ENCODE measurements around the gene CDK5RAP1.

Gene CDK5RAP1

DNA sequence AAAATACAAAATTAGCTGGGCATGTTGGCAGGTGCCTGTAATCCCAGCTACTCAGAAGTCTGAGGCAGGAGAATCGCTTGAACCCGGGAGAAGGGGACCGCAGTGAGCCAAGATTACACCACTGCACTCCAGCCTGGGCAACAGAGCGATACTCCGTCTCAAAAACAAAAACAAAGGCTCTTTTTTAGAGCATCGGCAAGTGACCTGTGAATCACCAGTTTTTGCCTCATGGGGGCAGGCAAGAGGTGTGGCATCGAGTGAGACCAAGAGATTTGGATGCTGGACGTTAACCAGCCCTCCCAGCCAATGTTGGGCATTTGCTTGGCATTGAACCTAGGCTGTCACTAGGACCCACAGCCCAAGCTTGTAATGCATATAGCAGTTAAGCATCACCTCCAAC, 14.6 kb upstream of the CDK5RAP1 start:
- TF ChIP-seq TSHZ2 (CRISPR knock-in tag; IDR thresholded peaks at IDR 0.05) (no peak), ZNF70 (CRISPR knock-in tag; IDR thresholded peaks at IDR 0.05) (no peak), ZNF8 (CRISPR knock-in tag; IDR thresholded peaks at IDR 0.05) (no peak), SNAI2 (CRISPR knock-in tag; IDR thresholded peaks at IDR 0.05) (no peak), CREB5 (CRISPR knock-in tag; IDR thresholded peaks at IDR 0.05; ENCODE audit: low read depth) (no peak), GLIS3 (CRISPR knock-in tag; IDR thresholded peaks at IDR 0.05) (no peak), BACH2 (CRISPR knock-in tag; IDR thresholded peaks at IDR 0.05; ENCODE audit: borderline replicate concordance) (no peak), ZFP30 (CRISPR knock-in tag; IDR thresholded peaks at IDR 0.05) (no peak), ESRRG (CRISPR knock-in tag; IDR thresholded peaks at IDR 0.05) (no peak), POU6F1 (CRISPR knock-in tag; IDR thresholded peaks at IDR 0.05; ENCODE audit: borderline replicate concordance, low read depth) (no peak), RARB (CRISPR knock-in tag; IDR thresholded peaks at IDR 0.05) (no peak), PPARA (CRISPR knock-in tag; IDR thresholded peaks at IDR 0.05; ENCODE audit: borderline replicate concordance) (no peak), ARNTL (CRISPR knock-in tag; IDR thresholded peaks at IDR 0.05; ENCODE audit: borderline replicate concordance, low read depth) (no peak), OSR1 (CRISPR knock-in tag; IDR thresholded peaks at IDR 0.05) (no peak), TCF4 (CRISPR knock-in tag; IDR thresholded peaks at IDR 0.05; ENCODE audit: borderline replicate concordance) (no peak), TOX (CRISPR knock-in tag; IDR thresholded peaks at IDR 0.05; ENCODE audit: borderline replicate concordance) (no peak)
- TF ChIP-seq, protein P1, sequence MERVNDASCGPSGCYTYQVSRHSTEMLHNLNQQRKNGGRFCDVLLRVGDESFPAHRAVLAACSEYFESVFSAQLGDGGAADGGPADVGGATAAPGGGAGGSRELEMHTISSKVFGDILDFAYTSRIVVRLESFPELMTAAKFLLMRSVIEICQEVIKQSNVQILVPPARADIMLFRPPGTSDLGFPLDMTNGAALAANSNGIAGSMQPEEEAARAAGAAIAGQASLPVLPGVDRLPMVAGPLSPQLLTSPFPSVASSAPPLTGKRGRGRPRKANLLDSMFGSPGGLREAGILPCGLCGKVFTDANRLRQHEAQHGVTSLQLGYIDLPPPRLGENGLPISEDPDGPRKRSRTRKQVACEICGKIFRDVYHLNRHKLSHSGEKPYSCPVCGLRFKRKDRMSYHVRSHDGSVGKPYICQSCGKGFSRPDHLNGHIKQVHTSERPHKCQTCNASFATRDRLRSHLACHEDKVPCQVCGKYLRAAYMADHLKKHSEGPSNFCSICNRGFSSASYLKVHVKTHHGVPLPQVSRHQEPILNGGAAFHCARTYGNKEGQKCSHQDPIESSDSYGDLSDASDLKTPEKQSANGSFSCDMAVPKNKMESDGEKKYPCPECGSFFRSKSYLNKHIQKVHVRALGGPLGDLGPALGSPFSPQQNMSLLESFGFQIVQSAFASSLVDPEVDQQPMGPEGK (CRISPR knock-in tag; IDR thresholded peaks at IDR 0.05; ENCODE audit: borderline replicate concordance) = no peak
- ATAC-seq = peak; percentile 73

GRCh38 chr20:33412484-33412838, 11.1 kb upstream of the CDK5RAP1 start:
- no peak for TF ChIP-seq ESRRG (CRISPR knock-in tag; IDR thresholded peaks at IDR 0.05)
- no peak for TF ChIP-seq OSR1 (CRISPR knock-in tag; IDR thresholded peaks at IDR 0.05)
- no peak for TF ChIP-seq RARB (CRISPR knock-in tag; IDR thresholded peaks at IDR 0.05)
- TF ChIP-seq CREB5 (CRISPR knock-in tag; IDR thresholded peaks at IDR 0.05; ENCODE audit: low read depth) = no peak
- TF ChIP-seq CSDC2 (CRISPR knock-in tag; IDR thresholded peaks at IDR 0.05) = no peak
- TF ChIP-seq ZNF565 (CRISPR knock-in tag; conservative IDR thresholded peaks at IDR 0.05; ENCODE audit: low read depth) = no peak
- TF ChIP-seq, protein P2, sequence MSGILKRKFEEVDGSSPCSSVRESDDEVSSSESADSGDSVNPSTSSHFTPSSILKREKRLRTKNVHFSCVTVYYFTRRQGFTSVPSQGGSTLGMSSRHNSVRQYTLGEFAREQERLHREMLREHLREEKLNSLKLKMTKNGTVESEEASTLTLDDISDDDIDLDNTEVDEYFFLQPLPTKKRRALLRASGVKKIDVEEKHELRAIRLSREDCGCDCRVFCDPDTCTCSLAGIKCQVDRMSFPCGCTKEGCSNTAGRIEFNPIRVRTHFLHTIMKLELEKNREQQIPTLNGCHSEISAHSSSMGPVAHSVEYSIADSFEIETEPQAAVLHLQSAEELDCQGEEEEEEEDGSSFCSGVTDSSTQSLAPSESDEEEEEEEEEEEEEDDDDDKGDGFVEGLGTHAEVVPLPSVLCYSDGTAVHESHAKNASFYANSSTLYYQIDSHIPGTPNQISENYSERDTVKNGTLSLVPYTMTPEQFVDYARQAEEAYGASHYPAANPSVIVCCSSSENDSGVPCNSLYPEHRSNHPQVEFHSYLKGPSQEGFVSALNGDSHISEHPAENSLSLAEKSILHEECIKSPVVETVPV (CRISPR knock-in tag; IDR thresholded peaks at IDR 0.05) = no peak
- TF ChIP-seq TOX (CRISPR knock-in tag; IDR thresholded peaks at IDR 0.05; ENCODE audit: borderline replicate concordance) = no peak
- TF ChIP-seq ZFP30 (CRISPR knock-in tag; IDR thresholded peaks at IDR 0.05) = no peak
- no peak for TF ChIP-seq PPARA (CRISPR knock-in tag; IDR thresholded peaks at IDR 0.05; ENCODE audit: borderline replicate concordance)
- TF ChIP-seq TSHZ2 (CRISPR knock-in tag; IDR thresholded peaks at IDR 0.05) = no peak
- TF ChIP-seq ZC3H10 (CRISPR knock-in tag; IDR thresholded peaks at IDR 0.05) = no peak
- no peak for TF ChIP-seq ARNTL (CRISPR knock-in tag; IDR thresholded peaks at IDR 0.05; ENCODE audit: borderline replicate concordance, low read depth)
- TF ChIP-seq POU6F1 (CRISPR knock-in tag; IDR thresholded peaks at IDR 0.05; ENCODE audit: borderline replicate concordance, low read depth) = no peak
- no peak for TF ChIP-seq SNAI2 (CRISPR knock-in tag; IDR thresholded peaks at IDR 0.05)
- TF ChIP-seq GLIS3 (CRISPR knock-in tag; IDR thresholded peaks at IDR 0.05) = no peak
- TF ChIP-seq ZFP3 (CRISPR knock-in tag; IDR thresholded peaks at IDR 0.05) = no peak
- ATAC-seq = no peak
